Esophagus squamous epithelium (tissue), 5 donors: ENCODE data around the gene SRP54. TPM values are rescaled to one million over a fixed set of nuclear protein-coding genes. Genes with fewer than 3 reads are reported as not detected.
A peak's percentile ranks its signal among the peaks of the same experiment; 100 is the strongest.
"Not testable (repeated sequence)": the region's sequence is repeated elsewhere in the genome, so short reads cannot be mapped to it uniquely, and the experiment has no call there.

Experiments used
- DNase-seq: peaks from one replicate; lab custom pipeline; 2025; lab: John Stamatoyannopoulos, UW
- H3K27ac ChIP-seq, 4 donors: fragments of 200-600 bp; sonication (generic); one replicate each; pipeline ENCODE4 v1.5.1; 2016 to 2019; ENCODE audit warnings: mild to moderate bottlenecking in 1 of 4
- H3K27me3 ChIP-seq, 4 donors: fragments of 200-600 bp; sonication (generic); 1 replicate in 3 of 4; 2 replicates in 1 of 4; pipeline versions ENCODE4 v1.5.1 to v1.6.0; 2017 to 2021; ENCODE audit warnings: antibody characterized with exemption in 1 of 4
- H3K36me3 ChIP-seq, 3 donors: fragments of 200-600 bp; sonication (generic); one replicate each; pipeline ENCODE4 v1.5.1; 2016 to 2019
- H3K4me1 ChIP-seq, 3 donors: fragments of 200-600 bp; sonication (generic); one replicate each; pipeline ENCODE4 v1.5.1; 2017 to 2019
- H3K4me3 ChIP-seq, 4 donors: fragments of 200-600 bp; sonication (generic); 1 replicate in 3 of 4; 2 replicates in 1 of 4; pipeline ENCODE4 v1.5.1; 2016 to 2019; ENCODE audit warnings: mild to moderate bottlenecking in 2 of 4, moderate library complexity in 1 of 4
- H3K9me3 ChIP-seq, 3 donors: fragments of 200-600 bp; sonication (generic); one replicate each; pipeline ENCODE4 v1.5.1; 2016 to 2019
- CTCF ChIP-seq, 6 experiments: fragments of 450-650 bp in 4 of 6; fragments of 200-600 bp in 2 of 6; sonication (generic) in 2 of 6; IDR thresholded peaks; one replicate each; pipeline ENCODE4 v1.5.1; 2016 to 2019; ENCODE audit warnings: antibody characterized with exemption in 6 of 6, mild to moderate bottlenecking in 4 of 6, moderate library complexity in 4 of 6
- POLR2A ChIP-seq, 4 donors: fragments of 450-650 bp; IDR thresholded peaks; one replicate each; pipeline ENCODE4 v1.6.1; 2017; ENCODE audit warnings: antibody characterized with exemption in 4 of 4, mild to moderate bottlenecking in 4 of 4, moderate library complexity in 3 of 4
- WGBS, 2 donors: methylation state at CpG; one replicate each; pipeline ENCODE4 v1.1.5; 2018; 5-methylcytosine and 5-hydroxymethylcytosine counted together
- intact Hi-C: fragments of 100-400 bp; cut with DNase I; formaldehyde crosslinking; loops from one replicate; pipeline ENCODE4 v1.15.0; 2022
- total RNA-seq, 4 donors: library from RNA; depleted of rRNA; stranded (reverse); fragments of >200 nt; gene quantifications; one replicate each; pipeline ENCODE4 v1.1.0, GENCODE V29; 2016
- donor health status: DM: yes; HTN: yes; CAD: no.

SRP54 gene
- total RNA-seq, 4 donors from 2014 or later, result 46.2 to 53.0 (median 49.6) TPM

GRCh38 chr14:35046751-35047536 is 64.2 kb downstream of the SRP54 start:
- Histone ChIP-seq H3K9me3 (no peaks in the 10 kb centered on the region), H3K4me3 (peak overlapping the region; percentile 86 to 94 (median 88)), H3K36me3 (peaks cover 0 to 32% (median 0%) of the 10 kb centered on the region in 3 donors), H3K27me3 (no peaks in the 10 kb centered on the region), H3K4me1 (peaks cover 6 to 59% (median 16%) of the 10 kb centered on the region in 3 donors), H3K27ac (peak overlapping the region; percentile 98 to 100 (median 99))
- WGBS, 2 donors, result 15 to 28% methylated on average over 17 to 22 of the region's 23 CpGs
- intact Hi-C loops, result loop anchor here (5.0 kb wide), 1 partner anchor 65 kb away; the partner anchor contains the start of gene SRP54
- peak; percentile 26 for DNase-seq
- TF ChIP-seq POLR2A (IDR thresholded peaks at IDR 0.05) (no peak), CTCF (IDR thresholded peaks at IDR 0.05) (peak in 3 of 6 experiments; percentile 18 to 28 (median 18))

- no peaks in the 10 kb centered on the region for H3K9me3 ChIP-seq
- H3K4me3 ChIP-seq, result no peak overlapping the region
- intact Hi-C loops, result loop anchor here (5.0 kb wide), 1 partner anchor 66 kb away; the partner anchor contains the start of gene SRP54
- no peak for TF ChIP-seq POLR2A (IDR thresholded peaks at IDR 0.05)
- TF ChIP-seq CTCF (IDR thresholded peaks at IDR 0.05), result no peak
- H3K27me3 ChIP-seq, result no peaks in the 10 kb centered on the region
- peaks cover 0 to 43% (median 0%) of the 10 kb centered on the region in 3 donors for H3K36me3 ChIP-seq
- 72 to 79% methylated on average over 4 of the region's 4 CpGs for WGBS, 2 donors
- peaks cover 6 to 62% (median 16%) of the 10 kb centered on the region in 3 donors for H3K4me1 ChIP-seq
- H3K27ac ChIP-seq, result no peak overlapping the region
- no peak for DNase-seq
These were observed 65.3 kb downstream of the SRP54 start for GRCh38 chr14:35047976-35048513.

- Histone ChIP-seq H3K27ac (peak overlapping the region in 1 of 4 donors; percentile 48), H3K36me3 (peaks cover 0 to 68% (median 0%) of the 10 kb centered on the region in 3 donors), H3K4me3 (no peak overlapping the region), H3K9me3 (no peaks in the 10 kb centered on the region), H3K4me1 (peaks cover 6 to 53% (median 14%) of the 10 kb centered on the region in 3 donors), H3K27me3 (no peaks in the 10 kb centered on the region)
- no peak for DNase-seq
- TF ChIP-seq POLR2A (IDR thresholded peaks at IDR 0.05), result no peak
- WGBS, 2 donors, result 0 to 8% methylated on average over 1 of the region's 1 CpG
- intact Hi-C loops, result no loop called here
These were observed 67.9 kb downstream of the SRP54 start for GRCh38 chr14:35050652-35051051.

- no peak overlapping the region for H3K27ac ChIP-seq
- intact Hi-C loops, result no loop called here
- DNase-seq, result no peak
- H3K9me3 ChIP-seq, result no peaks in the 10 kb centered on the region
- H3K36me3 ChIP-seq, result peaks cover 0 to 79% (median 3%) of the 10 kb centered on the region in 3 donors
- peaks cover 6 to 50% (median 14%) of the 10 kb centered on the region in 3 donors for H3K4me1 ChIP-seq
- TF ChIP-seq CTCF (IDR thresholded peaks at IDR 0.05), result no peak
- no peak for TF ChIP-seq POLR2A (IDR thresholded peaks at IDR 0.05)
- no peak overlapping the region for H3K4me3 ChIP-seq
- H3K27me3 ChIP-seq, result no peaks in the 10 kb centered on the region
- 68 to 80% methylated on average over 1 of the region's 1 CpG for WGBS, 2 donors
These were observed 69.0 kb downstream of the SRP54 start for GRCh38 chr14:35051796-35052195.

- intact Hi-C loops, result no loop called here
- Histone ChIP-seq H3K4me3 (no peak overlapping the region), H3K36me3 (peaks cover 0 to 88% (median 3%) of the 10 kb centered on the region in 3 donors), H3K9me3 (no peaks in the 10 kb centered on the region), H3K27me3 (no peaks in the 10 kb centered on the region), H3K4me1 (peaks cover under 1 to 42% (median 9%) of the 10 kb centered on the region in 3 donors), H3K27ac (no peak overlapping the region)
- no peak for DNase-seq
- TF ChIP-seq POLR2A (IDR thresholded peaks at IDR 0.05), result no peak
- TF ChIP-seq CTCF (IDR thresholded peaks at IDR 0.05), result no peak
- WGBS, 2 donors, result 90 to 92% methylated on average over 2 of the region's 2 CpGs
These were observed 69.8 kb downstream of the SRP54 start for GRCh38 chr14:35052637-35053036.

GRCh38 chr14:35061113-35061791 is 78.5 kb downstream of the SRP54 start:
- DNase-seq, H3K27ac ChIP-seq, H3K4me3 ChIP-seq, H3K9me3 ChIP-seq, intact Hi-C loops, H3K27me3 ChIP-seq: not testable (repeated sequence)
- Histone ChIP-seq H3K36me3 (peaks cover 0 to 77% (median 5%) of the 10 kb centered on the region in 3 donors), H3K4me1 (peaks cover 0 to 11% (median 4%) of the 10 kb centered on the region in 3 donors)
- WGBS, 2 donors, result 67 to 80% methylated on average over 1 of the region's 1 CpG

GRCh38 chr14:35065731-35066130 is 82.9 kb downstream of the SRP54 start:
- H3K9me3 ChIP-seq, H3K4me1 ChIP-seq, H3K27me3 ChIP-seq, H3K27ac ChIP-seq, DNase-seq, intact Hi-C loops, H3K4me3 ChIP-seq: not testable (repeated sequence)
- WGBS, 2 donors, result 81 to 92% methylated on average over 5 of the region's 5 CpGs
- peaks cover 0 to 73% (median 5%) of the 10 kb centered on the region in 3 donors for H3K36me3 ChIP-seq
